K562 (cell line): Measurements from ENCODE around the gene TM7SF3. TPM values are rescaled to one million over a fixed set of nuclear protein-coding genes. Genes with fewer than 3 reads are reported as not detected.

ENCODE experiments used
- ATAC-seq: fragments of 200-7000 bp; cut with Tn5 transposase; 3 replicates; pipeline ENCODE4 v1.9.1; 2020; ENCODE audit warnings: moderate library complexity
- BruUV-seq: library from RNA; stranded (reverse); fragments of 400-500 nt; replicated peaks from 2 replicates; lab custom pipeline; 2021; lab: Mats Ljungman, UMichigan
- CTCF ChIA-PET: fragments of 300-600 bp; formaldehyde crosslinking; extraction: SDS; loops from one replicate; lab custom pipeline; 2021; ENCODE audit warnings: low intra/inter-chr PET ratio; lab: Yijun Ruan, JAX
- POLR2A ChIA-PET: fragments of 300-600, 350-650 bp; sonication (Branson Sonifier 250); formaldehyde crosslinking; extraction: SDS; loops from one replicate; lab custom pipeline; 2021; ENCODE audit warnings: antibody characterized with exemption, inconsistent platforms; lab: Yijun Ruan, JAX
- DNase-seq, 4 experiments: peaks; one replicate each; pipeline versions ENCODE4 v3.0.0 to v3.0.0-alpha.2; 2011 to 2018; ENCODE audit warnings: low spot score in 3 of 4, mixed read lengths in 3 of 4; ENCODE audit errors: extremely low read depth in 1 of 4
- FAIRE-seq: peaks from 2 replicates; lab custom pipeline; 2011; peaks lifted over from hg19 to GRCh38; lab: Jason Lieb, UNC
- H2AFZ ChIP-seq: 2 replicates; pipeline ENCODE4 v1.6.0; 2011; ENCODE audit warnings: low read depth, low read length, control low read depth, inconsistent platforms
- H3K27ac ChIP-seq: fragments of 200-600 bp; 3 replicates; pipeline ENCODE4 v1.8.0; 2011; ENCODE audit warnings: low read depth, mild to moderate bottlenecking, control low read depth, inconsistent platforms, low read length, moderate library complexity, mixed read lengths; ENCODE audit errors: extremely low read depth
- H3K27me3 ChIP-seq, 2 experiments: fragments of 300-600 bp in 1 of 2; 2 replicates in 1 of 2; 3 replicates in 1 of 2; pipeline versions ENCODE4 v1.6.0 to v1.8.0; 2011; ENCODE audit warnings: inconsistent platforms in 2 of 2, low read length in 2 of 2, mild to moderate bottlenecking in 1 of 2, mixed read lengths in 1 of 2, moderate library complexity in 1 of 2; ENCODE audit not compliant: control insufficient read depth in 2 of 2, insufficient read depth in 2 of 2
- H3K36me3 ChIP-seq: fragments of 300-600 bp; 3 replicates; pipeline ENCODE4 v1.8.0; 2011; ENCODE audit warnings: mild to moderate bottlenecking, low read length, inconsistent platforms; ENCODE audit not compliant: control insufficient read depth, insufficient read depth
- H3K4me1 ChIP-seq, 2 experiments: fragments of 200-600 bp in 1 of 2; replicated peaks in 1 of 2; 2 replicates in 1 of 2; 3 replicates in 1 of 2; pipeline versions ENCODE4 v1.5.1 to v1.8.0; 2011; ENCODE audit warnings: inconsistent platforms in 2 of 2, low read length in 2 of 2, mild to moderate bottlenecking in 1 of 2, mixed read lengths in 1 of 2, moderate library complexity in 1 of 2; ENCODE audit not compliant: control insufficient read depth in 2 of 2, insufficient read depth in 2 of 2
- H3K4me2 ChIP-seq: 2 replicates; pipeline ENCODE4 v1.6.1; 2011; ENCODE audit warnings: low read length, control low read depth, inconsistent platforms, mixed read lengths; ENCODE audit not compliant: insufficient read depth
- H3K4me3 ChIP-seq: fragments of 200-600 bp; sonication (generic), shearing (Covaris generic); 2 replicates; pipeline ENCODE4 v1.5.1; 2016; ENCODE audit warnings: control low read depth, inconsistent platforms
- H3K79me2 ChIP-seq: fragments of 200-600 bp; 3 replicates; pipeline ENCODE4 v1.8.0; 2011; ENCODE audit warnings: low read length, inconsistent platforms; ENCODE audit not compliant: control insufficient read depth, insufficient read depth
- H3K9ac ChIP-seq, 2 experiments: 2 replicates each; pipeline versions ENCODE4 v1.6.0 to v1.6.1; 2011; ENCODE audit warnings: low read depth in 2 of 2, low read length in 2 of 2, control low read depth in 1 of 2, inconsistent platforms in 1 of 2, mild to moderate bottlenecking in 1 of 2, mixed read lengths in 1 of 2; ENCODE audit not compliant: insufficient read depth in 1 of 2
- H3K9me1 ChIP-seq: one replicate; pipeline ENCODE4 v1.6.0; 2011; ENCODE audit warnings: inconsistent platforms, mild to moderate bottlenecking, low read length, moderate library complexity; ENCODE audit not compliant: control insufficient read depth, insufficient read depth
- H3K9me3 ChIP-seq: replicated peaks from 2 replicates; pipeline ENCODE4 v1.5.1; 2011; ENCODE audit warnings: low read depth, low read length, inconsistent platforms; ENCODE audit not compliant: control insufficient read depth, insufficient read depth
- H4K20me1 ChIP-seq: replicated peaks from 2 replicates; pipeline ENCODE4 v1.6.1; 2011; ENCODE audit warnings: low read length, inconsistent platforms, mixed read lengths; ENCODE audit not compliant: control insufficient read depth, insufficient read depth
- SAFB ChIP-seq: fragments of 200-400 bp; formaldehyde crosslinking; IDR thresholded peaks from 2 replicates; pipeline ENCODE4 v1.6.1; 2017; ENCODE audit warnings: low read depth, low read length, borderline replicate concordance
- SP2 ChIP-seq: IDR thresholded peaks from 2 replicates; pipeline ENCODE4 v1.6.1; 2011; ENCODE audit warnings: mild to moderate bottlenecking, low read depth, low read length, moderate library complexity; ENCODE audit not compliant: poor library complexity, severe bottlenecking; ENCODE audit errors: extremely low read depth
- TRIM28 ChIP-seq: fragments of 450-650 bp; IDR thresholded peaks from 2 replicates; pipeline ENCODE4 v1.6.1; 2017
- ZNF586 ChIP-seq: fragments of 450-650 bp; formaldehyde crosslinking; conservative IDR thresholded peaks from 2 replicates; pipeline ENCODE4 v1.4.0; 2020; ENCODE audit warnings: mild to moderate bottlenecking, moderate library complexity
- WGBS: fragments of 100-300 bp; shearing (Covaris generic); methylation state at CpG from one replicate; pipeline ENCODE4 v1.1.6; 2016; ENCODE audit warnings: low coverage, mixed read lengths; ENCODE audit not compliant: insufficient coverage; ENCODE audit errors: missing lambda C conversion rate; 5-methylcytosine and 5-hydroxymethylcytosine counted together
- in situ Hi-C: fragments of 300-500 bp; cut with MboI; formaldehyde crosslinking; loops from 4 replicates; pipeline ENCODE4 v1.15.0; 2018; ENCODE audit warnings: inconsistent platforms, mixed read lengths
- intact Hi-C: fragments of 100-400 bp; cut with micrococcal nuclease; formaldehyde crosslinking; loops from 2 replicates; pipeline ENCODE4 v1.14.2; 2022
- polyA plus RNA-seq, 8 experiments: library from polyadenylated mRNA; depleted of rRNA in 4 of 8; stranded (reverse) in 5 of 8; unstranded in 3 of 8; fragments of >200 nt; fragmentation: Nextera tagmentation in 2 of 8; fragmentation: Illumina TruSeq in 1 of 8; extraction: Ambion mirVana in 2 of 8; extraction: Trizol in 1 of 8; gene quantifications; 2 replicates each; pipeline versions ENCODE4 v1.2.1 to v1.2.3, GENCODE V29; 2011 to 2014; ENCODE audit warnings: inconsistent platforms in 1 of 8, missing spikeins in 1 of 8
- total RNA-seq, 7 experiments: library from RNA; depleted of rRNA in 6 of 7; stranded (reverse); fragments of >200 nt in 6 of 7; fragmentation: Illumina TruSeq in 2 of 7; extraction: Trizol in 2 of 7; gene quantifications; 2 replicates each; pipeline versions ENCODE4 v1.2.1 to v1.2.3, GENCODE V29; 2011 to 2021; ENCODE audit warnings: low replicate concordance in 1 of 7
- TF ChIP-seq, protein P1 (sequence below): fragments of 450-650 bp; conservative IDR thresholded peaks from 2 replicates; pipeline ENCODE4 v1.6.1; 2016; ENCODE audit warnings: missing genetic modification characterization, low read depth, mild to moderate bottlenecking, missing compliant biosample characterization, moderate library complexity
- TF ChIP-seq, protein P2 (sequence below): fragments of 200-800 bp; sonication (Bioruptor generic); IDR thresholded peaks from 2 replicates; pipeline ENCODE4 v1.6.1; 2017; ENCODE audit warnings: missing genetic modification characterization, missing compliant biosample characterization
- TF ChIP-seq, protein P3 (sequence below), 2 experiments: fragments of 450-650 bp; IDR thresholded peaks; 2 replicates each; pipeline ENCODE4 v1.6.1; 2016
- TF ChIP-seq, protein P4 (sequence below): fragments of 150-350 bp; conservative IDR thresholded peaks from 2 replicates; pipeline ENCODE4 v1.6.1; 2014; ENCODE audit warnings: low read length

Gene TM7SF3
- total and polyA plus RNA-seq, 9 of the 15 experiments (the other 6 are each of a cell fraction or from before 2014, with no cell fraction given), result 9.3 to 90.4 (median 24.8) TPM

DNA sequence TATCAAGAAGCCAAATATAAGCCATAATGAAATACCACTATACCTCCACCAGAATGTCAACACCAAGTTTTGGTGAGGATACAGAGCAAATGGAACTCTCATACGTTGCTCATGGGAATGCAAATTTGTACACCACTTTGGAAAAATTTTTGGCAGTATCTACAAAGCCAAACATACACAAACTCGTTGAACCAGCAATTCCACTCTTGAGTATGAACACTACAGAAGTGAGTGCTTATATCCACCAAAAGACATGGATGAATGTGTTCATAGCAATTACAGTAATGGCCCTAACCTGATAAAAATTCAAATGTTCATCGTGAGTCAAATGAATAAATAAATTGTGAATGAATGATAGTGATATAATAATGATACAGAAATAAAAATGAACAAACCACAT, 43.4 kb upstream of the TM7SF3 start:
- DNase-seq (no peak), FAIRE-seq (no peak), ATAC-seq (no peak)
- Histone ChIP-seq H3K4me2 (no peak overlapping the region), H3K36me3 (no peaks in the 10 kb centered on the region), H3K9ac (no peak overlapping the region), H3K27me3 (no peaks in the 10 kb centered on the region), H3K4me1 (no peaks in the 10 kb centered on the region), H3K27ac (no peak overlapping the region), H3K4me3 (no peak overlapping the region), H2AFZ (no peak overlapping the region), H3K9me1 (no peaks in the 10 kb centered on the region), H3K79me2 (no peaks in the 10 kb centered on the region), H3K9me3 (peaks cover 2% of the 10 kb centered on the region; the same call in 1 of the 2 replicates), H4K20me1 (no peaks in the 10 kb centered on the region)
- ChIA-PET POLR2A (no interaction called here), CTCF (no interaction called here)
- intact Hi-C loops (no loop called here), in situ Hi-C loops (no loop called here)
- TF ChIP-seq SP2 (no peak), SAFB (no peak), TRIM28 (no peak), ZNF586 (CRISPR knock-in tag) (no peak)
- TF ChIP-seq, protein P1, sequence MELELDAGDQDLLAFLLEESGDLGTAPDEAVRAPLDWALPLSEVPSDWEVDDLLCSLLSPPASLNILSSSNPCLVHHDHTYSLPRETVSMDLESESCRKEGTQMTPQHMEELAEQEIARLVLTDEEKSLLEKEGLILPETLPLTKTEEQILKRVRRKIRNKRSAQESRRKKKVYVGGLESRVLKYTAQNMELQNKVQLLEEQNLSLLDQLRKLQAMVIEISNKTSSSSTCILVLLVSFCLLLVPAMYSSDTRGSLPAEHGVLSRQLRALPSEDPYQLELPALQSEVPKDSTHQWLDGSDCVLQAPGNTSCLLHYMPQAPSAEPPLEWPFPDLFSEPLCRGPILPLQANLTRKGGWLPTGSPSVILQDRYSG (tag), result no peak
- TF ChIP-seq, protein P2, sequence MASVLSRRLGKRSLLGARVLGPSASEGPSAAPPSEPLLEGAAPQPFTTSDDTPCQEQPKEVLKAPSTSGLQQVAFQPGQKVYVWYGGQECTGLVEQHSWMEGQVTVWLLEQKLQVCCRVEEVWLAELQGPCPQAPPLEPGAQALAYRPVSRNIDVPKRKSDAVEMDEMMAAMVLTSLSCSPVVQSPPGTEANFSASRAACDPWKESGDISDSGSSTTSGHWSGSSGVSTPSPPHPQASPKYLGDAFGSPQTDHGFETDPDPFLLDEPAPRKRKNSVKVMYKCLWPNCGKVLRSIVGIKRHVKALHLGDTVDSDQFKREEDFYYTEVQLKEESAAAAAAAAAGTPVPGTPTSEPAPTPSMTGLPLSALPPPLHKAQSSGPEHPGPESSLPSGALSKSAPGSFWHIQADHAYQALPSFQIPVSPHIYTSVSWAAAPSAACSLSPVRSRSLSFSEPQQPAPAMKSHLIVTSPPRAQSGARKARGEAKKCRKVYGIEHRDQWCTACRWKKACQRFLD (CRISPR knock-in tag), result no peak
- TF ChIP-seq, protein P3, sequence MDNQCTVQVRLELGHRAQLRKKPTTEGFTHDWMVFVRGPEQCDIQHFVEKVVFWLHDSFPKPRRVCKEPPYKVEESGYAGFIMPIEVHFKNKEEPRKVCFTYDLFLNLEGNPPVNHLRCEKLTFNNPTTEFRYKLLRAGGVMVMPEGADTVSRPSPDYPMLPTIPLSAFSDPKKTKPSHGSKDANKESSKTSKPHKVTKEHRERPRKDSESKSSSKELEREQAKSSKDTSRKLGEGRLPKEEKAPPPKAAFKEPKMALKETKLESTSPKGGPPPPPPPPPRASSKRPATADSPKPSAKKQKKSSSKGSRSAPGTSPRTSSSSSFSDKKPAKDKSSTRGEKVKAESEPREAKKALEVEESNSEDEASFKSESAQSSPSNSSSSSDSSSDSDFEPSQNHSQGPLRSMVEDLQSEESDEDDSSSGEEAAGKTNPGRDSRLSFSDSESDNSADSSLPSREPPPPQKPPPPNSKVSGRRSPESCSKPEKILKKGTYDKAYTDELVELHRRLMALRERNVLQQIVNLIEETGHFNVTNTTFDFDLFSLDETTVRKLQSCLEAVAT (IDR thresholded peaks at IDR 0.05), result no peak
- TF ChIP-seq, protein P4, sequence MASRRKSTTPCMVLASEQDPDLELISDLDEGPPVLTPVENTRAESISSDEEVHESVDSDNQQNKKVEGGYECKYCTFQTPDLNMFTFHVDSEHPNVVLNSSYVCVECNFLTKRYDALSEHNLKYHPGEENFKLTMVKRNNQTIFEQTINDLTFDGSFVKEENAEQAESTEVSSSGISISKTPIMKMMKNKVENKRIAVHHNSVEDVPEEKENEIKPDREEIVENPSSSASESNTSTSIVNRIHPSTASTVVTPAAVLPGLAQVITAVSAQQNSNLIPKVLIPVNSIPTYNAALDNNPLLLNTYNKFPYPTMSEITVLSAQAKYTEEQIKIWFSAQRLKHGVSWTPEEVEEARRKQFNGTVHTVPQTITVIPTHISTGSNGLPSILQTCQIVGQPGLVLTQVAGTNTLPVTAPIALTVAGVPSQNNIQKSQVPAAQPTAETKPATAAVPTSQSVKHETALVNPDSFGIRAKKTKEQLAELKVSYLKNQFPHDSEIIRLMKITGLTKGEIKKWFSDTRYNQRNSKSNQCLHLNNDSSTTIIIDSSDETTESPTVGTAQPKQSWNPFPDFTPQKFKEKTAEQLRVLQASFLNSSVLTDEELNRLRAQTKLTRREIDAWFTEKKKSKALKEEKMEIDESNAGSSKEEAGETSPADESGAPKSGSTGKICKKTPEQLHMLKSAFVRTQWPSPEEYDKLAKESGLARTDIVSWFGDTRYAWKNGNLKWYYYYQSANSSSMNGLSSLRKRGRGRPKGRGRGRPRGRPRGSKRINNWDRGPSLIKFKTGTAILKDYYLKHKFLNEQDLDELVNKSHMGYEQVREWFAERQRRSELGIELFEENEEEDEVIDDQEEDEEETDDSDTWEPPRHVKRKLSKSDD, result no peak
- 4% methylated on average over 3 of the region's 3 CpGs for WGBS
- no TSS peak for BruUV-seq
